Measurements from ENCODE around the gene MSH5.
A peak's percentile ranks its signal among the peaks of the same experiment; 100 is the strongest.
"Not testable (repeated sequence)": the region's sequence is repeated elsewhere in the genome, so short reads cannot be mapped to it uniquely, and the experiment has no call there.

Gene MSH5

DNA sequence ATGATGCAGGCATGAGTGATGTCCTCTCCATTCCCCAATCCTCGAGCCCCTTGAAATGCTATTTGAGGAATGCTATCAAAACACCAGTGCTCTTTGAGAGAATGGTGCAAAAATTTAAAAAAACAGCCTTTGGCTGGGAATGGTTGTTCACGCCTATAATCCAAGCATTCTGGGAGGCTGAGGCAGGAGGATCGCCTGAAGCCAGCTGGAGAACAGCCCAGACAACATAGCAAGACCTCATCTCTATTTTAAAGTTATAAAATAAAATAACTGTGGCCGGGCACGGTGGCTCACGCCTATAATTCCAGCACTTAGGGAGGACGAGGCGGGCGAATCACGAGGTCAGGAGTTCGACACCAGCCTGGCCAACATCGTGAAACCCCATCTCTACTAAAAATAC, 60.0 kb downstream of the MSH5 start:
- no peak for DNase-seq (ENCODE audit: low read depth in 2 of 2, low spot score in 1 of 2)

- DNase-seq (ENCODE audit: low read depth in 2 of 2, low spot score in 1 of 2): not testable (repeated sequence)
These were observed 61.5 kb downstream of the MSH5 start for GRCh38 chr6:31801031-31801927.

- DNase-seq (ENCODE audit: low read depth in 2 of 2, low spot score in 1 of 2): no peak
These were observed 66.2 kb downstream of the MSH5 start for GRCh38 chr6:31805939-31806469.

- peak; percentile 84 to 93 for DNase-seq (ENCODE audit: low read depth in 2 of 2, low spot score in 1 of 2)
These were observed 66.9 kb downstream of the MSH5 start, which contains the start of gene LSM2 for GRCh38 chr6:31806470-31807272. TSS of gene LSM2 (minus strand) at chr6:31806966. CDS start at chr6:31806757, 209 bp downstream.

DNA sequence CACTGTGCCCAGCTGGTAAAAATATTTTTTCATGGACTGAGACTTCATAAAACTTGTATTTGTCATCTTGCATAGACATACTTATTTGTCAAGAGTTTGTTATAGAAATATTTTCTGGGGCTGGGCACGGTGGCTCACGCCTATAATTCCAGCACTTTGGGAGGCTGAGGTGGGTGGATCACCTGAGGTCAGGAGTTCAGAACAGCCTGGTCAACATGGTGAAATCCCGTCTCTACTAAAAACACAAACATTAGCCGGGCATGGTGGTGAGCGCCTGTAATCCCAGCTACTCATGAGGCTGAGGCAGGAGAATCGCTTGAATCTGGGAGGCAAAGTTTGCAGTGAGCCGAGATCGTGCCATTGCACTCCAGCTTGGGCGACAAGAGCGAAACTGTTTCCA, 68.8 kb downstream of the MSH5 start:
- DNase-seq (ENCODE audit: low read depth in 2 of 2, low spot score in 1 of 2): not testable (repeated sequence)

DNA sequence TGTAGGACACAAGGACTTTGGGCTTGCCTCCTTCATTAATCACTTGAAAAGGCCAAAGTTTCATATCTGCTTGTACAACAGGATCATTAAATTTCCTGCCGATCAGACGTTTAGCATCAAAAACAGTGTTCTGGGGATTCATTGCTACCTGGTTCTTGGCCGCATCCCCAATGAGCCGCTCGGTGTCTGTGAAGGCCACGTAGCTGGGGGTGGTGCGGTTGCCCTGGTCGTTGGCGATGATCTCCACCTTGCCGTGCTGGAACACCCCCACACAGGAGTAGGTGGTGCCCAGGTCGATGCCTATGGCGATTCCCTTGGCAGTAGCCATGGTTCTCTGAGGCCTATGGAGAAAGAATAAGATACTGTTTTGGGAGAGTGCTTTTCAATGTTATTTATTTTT, 71.8 kb downstream of the MSH5 start:
- no peak for DNase-seq (ENCODE audit: low read depth in 2 of 2, low spot score in 1 of 2)

Data from stimulated activated CD8-positive, alpha-beta memory T cell treated with anti-CD3 and anti-CD28 coated beads, Interleukin-4, amount 100 ng/mL, for 1 hour (primary cell).